Measurements from ENCODE around the gene RBBP5.

RBBP5 gene

GRCh38 chr1:205056956-205057568 is 64.7 kb downstream of the RBBP5 start:
- no peak for DNase-seq (ENCODE audit: low read depth)

DNA sequence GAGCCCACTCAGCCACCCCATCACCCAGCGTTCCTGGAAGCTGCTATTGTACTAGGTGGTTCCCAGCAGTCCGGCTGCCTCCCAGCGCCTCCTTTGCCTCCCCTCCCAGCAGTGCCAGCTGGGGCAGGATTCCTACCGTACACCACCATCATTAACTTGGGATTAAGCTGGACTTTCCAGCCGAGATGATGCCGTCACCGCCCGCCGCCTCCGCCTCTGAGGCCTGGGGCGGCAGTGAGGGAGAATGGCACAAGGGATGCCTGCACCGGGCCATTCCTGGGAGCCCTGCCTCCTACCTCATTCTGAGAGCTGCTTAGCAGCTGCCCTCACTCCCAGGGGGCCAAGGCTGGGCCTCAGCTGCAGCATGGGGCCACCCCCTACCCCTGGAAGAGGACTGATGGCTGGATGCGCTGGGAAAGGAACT is 65.6 kb downstream of the RBBP5 start:
- no peak for DNase-seq (ENCODE audit: low read depth)

- DNase-seq (ENCODE audit: low read depth): no peak
Measured at GRCh38 chr1:205054013-205054412, 67.8 kb downstream of the RBBP5 start.

DNA sequence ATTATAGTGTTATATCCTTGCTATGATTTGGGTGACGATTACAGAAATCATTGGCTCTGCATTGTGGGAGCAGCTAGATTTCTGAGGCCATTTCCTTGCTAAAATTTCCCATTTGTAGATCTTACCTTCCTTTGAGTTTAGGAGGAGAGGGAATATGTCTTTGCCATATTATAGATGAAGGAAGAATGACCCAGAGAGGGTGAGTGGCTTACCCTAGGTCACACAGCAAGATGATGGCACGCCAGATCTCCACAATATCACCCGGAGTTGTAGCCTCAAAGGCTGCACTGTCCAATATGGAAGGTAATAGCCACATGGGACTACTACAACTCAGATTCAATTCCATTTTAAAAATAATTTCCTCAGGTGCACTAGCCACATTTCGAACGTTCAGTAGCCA is 68.5 kb downstream of the RBBP5 start:
- DNase-seq (ENCODE audit: low read depth): no peak

DNA sequence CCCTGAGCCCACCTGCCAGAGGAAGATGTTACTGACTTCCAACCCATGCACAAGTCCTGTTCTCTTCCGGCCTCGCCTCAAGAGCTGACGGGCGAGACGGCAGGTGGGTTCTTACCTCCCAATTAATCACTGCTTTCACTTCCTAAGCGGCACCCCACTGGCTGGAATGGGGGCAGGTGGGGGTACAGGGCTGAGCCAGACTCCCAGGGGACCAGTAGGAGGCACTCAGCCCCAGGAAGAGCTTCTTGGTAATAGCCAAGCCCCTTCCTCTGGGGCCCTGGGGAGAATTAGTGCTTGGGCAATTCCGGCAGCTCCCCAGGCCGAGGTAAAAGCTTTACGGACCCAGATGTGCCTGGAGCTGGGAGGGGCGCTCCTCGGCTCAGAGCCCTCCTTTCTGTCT is 69.1 kb downstream of the RBBP5 start:
- DNase-seq (ENCODE audit: low read depth): no peak

DNA sequence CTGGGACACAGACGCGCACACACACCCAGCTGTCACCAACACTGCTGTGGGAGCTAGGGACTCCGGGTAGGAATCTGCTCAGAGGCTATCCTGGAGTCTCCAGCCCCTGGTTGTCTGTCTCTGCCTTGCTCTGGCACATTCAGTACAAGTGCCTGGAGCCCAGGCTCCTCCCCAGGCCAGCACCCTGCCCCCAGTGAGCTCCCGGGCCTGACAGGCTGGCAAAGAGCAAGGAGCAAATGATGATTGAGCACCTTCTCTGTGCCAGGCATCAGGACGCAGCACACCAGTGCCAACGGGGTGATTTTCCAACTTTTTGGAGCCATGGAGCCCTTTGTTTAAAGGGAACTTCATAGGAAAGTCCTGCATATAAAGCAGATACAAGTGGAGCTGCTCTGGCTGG is 72.3 kb downstream of the RBBP5 start:
- no peak for DNase-seq (ENCODE audit: low read depth)

- no peak for DNase-seq (ENCODE audit: low read depth)
Measured at GRCh38 chr1:205048382-205048781, 73.4 kb downstream of the RBBP5 start.

DNA sequence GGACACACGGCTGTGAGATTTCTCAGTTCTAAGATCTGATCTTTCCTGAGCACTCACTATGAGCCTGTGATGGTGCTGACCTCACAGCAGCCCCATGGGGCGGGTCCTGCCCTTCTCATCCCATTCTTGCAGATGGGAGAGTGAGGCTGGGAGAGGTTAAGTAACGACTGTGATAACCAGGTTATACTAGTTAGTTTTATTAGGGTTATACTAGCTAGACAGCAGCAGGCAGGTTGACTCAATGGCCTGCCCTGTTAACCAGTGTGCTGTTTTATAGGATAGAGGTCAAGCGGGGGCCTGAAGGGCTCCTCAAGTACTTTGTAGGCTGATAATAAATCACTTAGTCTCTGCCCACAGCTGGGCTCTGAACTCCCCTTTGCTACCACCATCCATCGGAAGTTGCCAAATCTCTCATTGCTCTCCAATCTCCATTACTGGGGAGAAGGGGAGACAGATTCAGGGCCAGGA is 74.0 kb downstream of the RBBP5 start:
- DNase-seq (ENCODE audit: low read depth): no peak

DNA sequence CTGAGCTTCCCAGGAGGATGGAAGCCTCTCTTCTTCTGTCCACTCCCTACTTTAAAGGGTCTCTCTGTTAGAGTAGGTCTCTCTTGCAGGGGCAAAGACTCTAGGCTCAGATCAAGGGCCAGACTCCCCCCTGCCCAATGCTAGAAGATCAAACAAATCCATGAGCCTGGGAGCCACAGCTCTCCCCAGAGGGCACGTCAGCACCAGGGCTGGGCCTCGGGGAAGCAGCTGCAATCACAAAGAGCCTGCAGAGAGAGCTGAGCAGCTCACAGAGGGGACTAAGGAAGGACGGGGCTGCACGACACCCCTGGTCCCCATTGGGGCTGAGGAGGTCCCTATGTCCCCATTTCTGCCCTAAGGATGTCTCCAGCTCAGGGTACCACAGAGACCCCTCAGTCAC is 74.9 kb downstream of the RBBP5 start:
- no peak for DNase-seq (ENCODE audit: low read depth)

- DNase-seq (ENCODE audit: low read depth): no peak
Measured at GRCh38 chr1:205045146-205045545, 76.6 kb downstream of the RBBP5 start.

- no peak for DNase-seq (ENCODE audit: low read depth)
Measured at GRCh38 chr1:205044741-205045140, 77.0 kb downstream of the RBBP5 start.

GRCh38 chr1:205043866-205044265 is 77.9 kb downstream of the RBBP5 start:
- DNase-seq (ENCODE audit: low read depth): no peak

- no peak for DNase-seq (ENCODE audit: low read depth)
Measured at GRCh38 chr1:205042911-205043806, 78.6 kb downstream of the RBBP5 start, which contains the start of gene CNTN2. CNTN2 (plus strand) TSS chr1:205043212; CDS start chr1:205053186, 9,974 bp downstream.

GRCh38 chr1:205041998-205042910 is 79.5 kb downstream of the RBBP5 start:
- DNase-seq (ENCODE audit: low read depth): no peak

- DNase-seq (ENCODE audit: low read depth): no peak
Measured at GRCh38 chr1:205041001-205041715, 80.6 kb downstream of the RBBP5 start.

DNA sequence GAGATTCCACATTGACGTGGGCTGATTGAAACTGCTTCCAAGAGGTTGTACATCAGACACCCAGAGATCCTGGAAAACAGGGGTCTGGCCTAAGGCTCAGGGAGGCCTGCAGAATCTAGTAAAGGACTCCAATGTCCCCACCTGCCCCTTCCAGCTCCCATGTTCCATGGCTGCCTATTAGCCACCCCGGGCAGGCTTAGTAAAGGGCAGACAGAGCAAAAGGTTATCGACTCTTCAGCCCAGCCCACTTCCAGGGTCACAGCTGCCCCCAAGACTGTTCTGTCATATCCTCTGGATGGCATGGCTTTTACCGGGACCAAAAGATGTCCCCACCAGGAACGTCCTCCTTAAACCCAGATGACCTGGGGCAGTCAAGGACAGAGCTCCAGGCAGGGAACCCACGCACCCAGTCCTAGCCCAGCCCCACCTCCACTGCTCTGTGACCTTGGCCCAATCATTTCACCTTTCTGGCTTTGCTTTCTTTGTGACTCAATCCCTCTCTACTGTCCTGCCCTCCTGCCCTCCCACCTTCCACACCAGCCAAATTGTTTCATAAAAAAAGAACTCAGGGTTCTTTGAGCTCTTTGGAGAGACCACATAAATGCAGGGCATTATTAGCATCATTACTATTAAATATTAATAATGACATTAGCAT is 83.5 kb downstream of the RBBP5 start:
- no peak for DNase-seq (ENCODE audit: low read depth)

- DNase-seq (ENCODE audit: low read depth): no peak
Measured at GRCh38 chr1:205037539-205037938, 84.2 kb downstream of the RBBP5 start.

Data from T-helper 22 cell (primary cell).